Keratinocyte (primary cell): ENCODE results near the gene UQCRC1.

Source experiments
- EZH2 ChIP-seq: IDR thresholded peaks from one replicate; pipeline ENCODE4 v1.6.1; 2012; ENCODE audit warnings: inconsistent platforms, mild to moderate bottlenecking, low read length, moderate library complexity
- TF ChIP-seq, protein P1 (sequence below), 3 experiments: IDR thresholded peaks in 1 of 3; conservative IDR thresholded peaks in 1 of 3; optimal IDR thresholded peaks in 1 of 3; 2 replicates in 2 of 3; 3 replicates in 1 of 3; pipeline versions ENCODE3 to v1.5.1; 2011; ENCODE audit warnings: low read length in 3 of 3, mild to moderate bottlenecking in 3 of 3, moderate library complexity in 2 of 3, control low read depth in 1 of 3, inconsistent platforms in 1 of 3; ENCODE audit not compliant: insufficient read depth in 2 of 3; ENCODE audit errors: extremely low read depth in 1 of 3

DNA sequence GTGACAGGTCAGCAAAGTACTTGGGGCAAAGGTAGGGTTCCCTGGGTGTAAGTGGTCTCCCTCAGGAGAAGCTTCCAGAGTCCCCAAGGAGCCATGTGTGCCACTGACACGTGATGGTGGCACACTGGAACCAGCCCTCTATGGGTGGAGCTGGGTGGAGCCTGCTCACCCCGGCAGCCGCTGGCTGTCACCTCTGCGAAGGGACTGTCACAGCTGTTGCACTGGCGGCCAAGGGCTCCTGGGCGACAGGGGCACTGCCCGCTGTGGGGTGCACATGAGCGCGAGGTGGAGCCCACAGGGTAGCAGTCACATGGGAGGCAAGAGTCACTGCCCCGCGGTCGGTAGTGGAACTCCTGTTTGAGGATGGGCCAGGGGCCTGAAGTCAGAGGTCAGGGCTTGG, 41.3 kb upstream of the UQCRC1 start:
- TF ChIP-seq, protein P1, sequence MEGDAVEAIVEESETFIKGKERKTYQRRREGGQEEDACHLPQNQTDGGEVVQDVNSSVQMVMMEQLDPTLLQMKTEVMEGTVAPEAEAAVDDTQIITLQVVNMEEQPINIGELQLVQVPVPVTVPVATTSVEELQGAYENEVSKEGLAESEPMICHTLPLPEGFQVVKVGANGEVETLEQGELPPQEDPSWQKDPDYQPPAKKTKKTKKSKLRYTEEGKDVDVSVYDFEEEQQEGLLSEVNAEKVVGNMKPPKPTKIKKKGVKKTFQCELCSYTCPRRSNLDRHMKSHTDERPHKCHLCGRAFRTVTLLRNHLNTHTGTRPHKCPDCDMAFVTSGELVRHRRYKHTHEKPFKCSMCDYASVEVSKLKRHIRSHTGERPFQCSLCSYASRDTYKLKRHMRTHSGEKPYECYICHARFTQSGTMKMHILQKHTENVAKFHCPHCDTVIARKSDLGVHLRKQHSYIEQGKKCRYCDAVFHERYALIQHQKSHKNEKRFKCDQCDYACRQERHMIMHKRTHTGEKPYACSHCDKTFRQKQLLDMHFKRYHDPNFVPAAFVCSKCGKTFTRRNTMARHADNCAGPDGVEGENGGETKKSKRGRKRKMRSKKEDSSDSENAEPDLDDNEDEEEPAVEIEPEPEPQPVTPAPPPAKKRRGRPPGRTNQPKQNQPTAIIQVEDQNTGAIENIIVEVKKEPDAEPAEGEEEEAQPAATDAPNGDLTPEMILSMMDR (optimal IDR thresholded peaks at IDR 0.05 in 1 of 3, IDR thresholded peaks at IDR 0.05 in 1 of 3, conservative IDR thresholded peaks at IDR 0.05 in 1 of 3; ENCODE audit: extremely low read depth in 1 of 3, insufficient read depth in 2 of 3, low read length in 3 of 3), result no peak
- no peak for TF ChIP-seq EZH2
